Measurements from ENCODE around the gene THBS2.
"Not testable (repeated sequence)": the region's sequence is repeated elsewhere in the genome, so short reads cannot be mapped to it uniquely, and the experiment has no call there.

THBS2 gene

GRCh38 chr6:169253337-169254238 is at the start of gene THBS2:
TSS of gene THBS2 (minus strand) at chr6:169253846. CDS start at chr6:169250784, 3,062 bp downstream.
- DNase-seq, result peak; percentile 96

DNA sequence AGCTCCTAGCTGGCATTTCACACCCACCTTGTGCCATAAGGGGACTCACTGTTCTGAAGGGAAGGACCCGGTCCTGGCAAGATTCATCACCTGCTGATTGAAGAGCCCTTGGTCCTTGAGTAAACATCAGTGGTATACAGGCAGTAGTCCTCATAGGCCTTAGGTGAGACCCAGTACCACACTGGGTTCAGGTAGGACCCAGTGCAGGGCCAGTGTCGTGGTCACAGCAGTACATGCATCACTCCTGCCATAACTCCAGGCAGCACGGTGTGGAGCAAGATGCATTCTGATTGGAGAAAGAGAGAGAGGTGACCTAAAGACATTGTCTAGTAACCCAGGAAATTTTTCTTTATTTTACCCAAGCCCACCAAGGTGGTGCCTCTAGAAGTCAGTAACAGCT is 49.1 kb upstream of the THBS2 start:
- no peak for DNase-seq

GRCh38 chr6:169302255-169302654 is 48.6 kb upstream of the THBS2 start:
- no peak for DNase-seq

- DNase-seq, result no peak
These were observed 47.3 kb upstream of the THBS2 start for GRCh38 chr6:169300916-169301315.

GRCh38 chr6:169298626-169299025 is 45.0 kb upstream of the THBS2 start:
- DNase-seq, result not testable (repeated sequence)

DNA sequence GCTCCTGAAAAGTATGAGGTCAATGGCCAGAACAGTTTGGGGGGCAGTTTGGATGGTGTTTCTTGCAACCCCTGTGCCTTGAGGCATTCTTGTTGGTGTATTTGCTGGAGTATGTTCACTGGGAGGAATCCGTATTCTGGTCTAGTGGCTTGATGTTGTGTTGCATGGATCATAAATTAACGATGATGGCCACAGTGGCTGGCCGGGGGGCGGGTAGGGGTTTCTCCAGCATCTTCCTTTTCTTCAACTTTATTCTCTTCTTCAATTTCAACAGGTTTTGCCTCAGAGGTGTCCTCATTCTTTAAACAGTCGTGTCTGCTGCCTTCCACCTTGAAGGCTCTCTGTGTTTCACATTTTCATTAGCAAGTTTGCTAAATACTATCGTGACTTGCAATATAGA is 43.0 kb upstream of the THBS2 start:
- DNase-seq, result no peak

DNA sequence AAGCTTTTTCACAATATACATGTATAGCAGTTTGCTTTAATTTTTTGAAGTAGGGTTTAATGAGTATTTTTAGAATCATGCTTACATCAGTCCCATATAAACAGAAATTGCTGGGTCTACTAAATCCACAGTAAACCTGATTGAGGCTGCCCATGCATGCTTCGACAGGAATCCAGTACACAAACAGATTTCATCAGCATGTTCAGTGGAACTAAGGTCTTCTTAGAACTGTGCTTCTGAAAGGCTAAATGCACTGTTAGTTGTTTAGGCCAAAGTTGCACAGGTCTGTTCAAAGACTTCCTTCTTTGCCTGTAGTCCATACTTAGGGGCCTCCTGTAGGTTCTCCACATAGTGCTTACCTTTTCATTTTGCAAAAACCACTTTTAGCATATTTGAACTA is 42.5 kb upstream of the THBS2 start:
- no peak for DNase-seq

GRCh38 chr6:169293196-169293595 is 39.5 kb upstream of the THBS2 start:
- no peak for DNase-seq

GRCh38 chr6:169292338-169293124 is 38.9 kb upstream of the THBS2 start:
- peak; percentile 97 for DNase-seq

- no peak for DNase-seq
These were observed 38.1 kb upstream of the THBS2 start for GRCh38 chr6:169291646-169292337.

DNA sequence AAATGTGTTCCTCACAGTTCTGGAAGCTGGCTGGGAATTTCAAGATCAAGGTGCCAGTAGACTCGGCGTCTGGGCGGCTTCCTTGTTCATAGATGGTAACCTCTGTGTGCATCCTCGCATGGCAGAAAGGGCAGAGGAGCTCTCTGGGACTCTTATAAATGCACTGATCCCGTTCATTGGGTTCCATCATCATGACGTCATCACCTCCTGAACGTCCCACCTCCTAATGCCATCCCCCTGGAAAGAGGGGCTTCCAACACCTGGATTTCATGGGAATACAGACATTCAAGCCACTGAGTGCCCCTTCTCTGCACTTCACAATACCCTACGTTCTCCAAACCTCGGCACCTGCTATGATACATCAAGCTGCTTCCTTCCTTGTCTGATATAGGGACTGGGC is 37.5 kb upstream of the THBS2 start:
- no peak for DNase-seq

- peak; percentile 97 for DNase-seq
These were observed 36.1 kb upstream of the THBS2 start for GRCh38 chr6:169289619-169290339.

DNA sequence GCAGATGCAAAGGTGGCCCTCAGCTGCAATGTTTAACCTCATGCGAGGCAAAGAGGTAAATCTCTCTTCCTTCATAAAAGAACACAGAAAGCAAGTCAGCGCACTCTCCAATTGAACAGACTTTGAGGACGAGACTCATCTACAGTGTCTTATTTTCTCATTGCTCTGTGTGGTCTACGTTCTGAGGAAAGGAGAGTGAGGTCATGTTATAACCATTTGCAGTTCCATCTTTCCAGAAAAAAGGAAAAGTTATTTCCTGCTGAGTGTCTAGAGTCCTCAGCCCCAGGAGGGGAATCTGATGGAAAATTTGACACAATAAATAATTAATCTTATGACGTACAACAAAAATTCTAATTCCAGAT is 35.6 kb upstream of the THBS2 start:
- DNase-seq, result no peak

- peak; percentile 20 for DNase-seq
These were observed 34.9 kb upstream of the THBS2 start for GRCh38 chr6:169288591-169288990.

GRCh38 chr6:169287675-169288074 is 34.0 kb upstream of the THBS2 start:
- DNase-seq, result no peak

DNA sequence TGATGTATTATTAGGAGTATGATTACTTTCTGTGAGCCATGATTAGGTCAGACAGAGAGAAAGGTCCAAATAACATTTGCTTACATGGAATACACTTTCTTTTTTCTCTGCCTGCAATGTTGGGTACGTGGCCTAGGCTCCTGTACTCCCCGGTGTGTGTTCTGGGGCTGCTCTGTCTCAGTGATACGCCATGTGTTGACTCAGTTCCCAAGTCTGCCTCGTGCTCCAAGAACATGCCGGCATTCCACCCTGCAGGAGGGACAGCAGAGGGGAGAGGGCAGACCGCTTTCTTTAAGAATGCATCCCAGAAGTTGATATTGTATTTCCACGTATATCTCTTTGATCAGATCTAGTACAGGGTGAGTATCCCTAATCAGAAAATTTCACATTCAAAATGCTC is 33.3 kb upstream of the THBS2 start:
- no peak for DNase-seq

GRCh38 chr6:169285165-169285564 is 31.5 kb upstream of the THBS2 start:
- no peak for DNase-seq

GRCh38 chr6:169283924-169284323 is 30.3 kb upstream of the THBS2 start:
- no peak for DNase-seq

- no peak for DNase-seq
These were observed 28.4 kb upstream of the THBS2 start for GRCh38 chr6:169282043-169282442.

DNA sequence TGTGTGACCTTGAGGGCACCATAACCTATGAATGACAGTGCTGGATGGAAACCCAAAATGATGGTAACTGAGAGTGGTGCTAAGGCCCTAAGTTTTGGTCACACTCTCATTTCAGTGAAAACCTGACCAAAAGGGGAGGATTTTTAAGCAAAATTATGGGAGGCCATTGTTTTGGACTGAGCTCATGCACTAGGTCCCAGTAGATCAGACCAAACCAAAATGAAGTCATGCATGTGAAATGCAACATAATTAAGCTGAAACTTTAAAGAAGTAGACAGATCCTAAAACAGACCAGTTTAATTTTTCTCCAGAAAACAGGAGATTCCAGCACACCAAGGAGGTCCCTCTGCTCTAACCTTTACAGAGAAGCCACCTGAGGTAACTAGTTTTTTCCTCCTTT is 24.0 kb upstream of the THBS2 start:
- no peak for DNase-seq

DNA sequence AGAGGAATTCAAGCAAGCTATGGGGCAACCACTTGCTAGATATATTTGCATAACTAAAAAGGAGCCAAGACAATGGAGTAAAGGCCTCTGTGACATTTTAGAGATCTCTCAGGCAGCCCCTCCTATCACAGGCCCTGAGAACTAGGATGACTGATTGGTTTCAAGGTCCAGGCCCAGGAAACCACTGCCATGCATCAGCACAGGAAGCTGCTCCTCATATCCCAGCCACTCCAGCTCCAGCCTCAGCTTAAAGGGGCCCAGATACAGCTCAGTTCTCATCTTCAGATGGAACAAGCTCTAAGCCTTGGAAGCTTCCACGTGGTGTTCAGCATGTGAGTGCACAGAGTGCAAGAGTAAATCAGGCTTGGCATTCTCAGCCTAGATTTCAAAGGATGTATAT is 21.1 kb upstream of the THBS2 start:
- peak; percentile 43 for DNase-seq

GRCh38 chr6:169273511-169273910 is 19.9 kb upstream of the THBS2 start:
- no peak for DNase-seq

DNA sequence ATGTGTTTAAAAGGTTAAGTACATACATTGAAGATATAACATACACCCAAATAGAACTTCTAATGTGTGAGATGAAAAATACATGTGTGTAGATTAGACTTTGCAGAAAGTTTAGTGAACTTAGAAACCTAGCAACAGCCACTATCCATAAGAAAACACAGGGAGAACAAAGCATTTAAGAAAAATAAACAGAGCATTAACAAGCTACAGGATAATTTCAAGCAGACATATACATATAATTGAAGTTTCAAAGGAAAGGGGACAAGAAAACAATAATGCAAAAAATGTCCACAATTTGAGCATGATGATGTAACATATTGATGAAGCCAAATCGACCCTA is 18.2 kb upstream of the THBS2 start:
- DNase-seq, result no peak

All from NCI-H226 (cell line).